Neural progenitor cell (in vitro differentiated cells): ENCODE results near the gene EPHA10. TPM values are rescaled to one million over a fixed set of nuclear protein-coding genes. Genes with fewer than 3 reads are reported as not detected.

Experiments used
- DNase-seq: peaks from one replicate; pipeline ENCODE4 v3.0.0-alpha.2; 2016; ENCODE audit warnings: low spot score
- H2AFZ ChIP-seq: fragments of 200-600 bp; sonication (generic); replicated peaks from 2 replicates; pipeline ENCODE4 v1.6.1; 2016; ENCODE audit warnings: antibody characterized with exemption
- H3F3A ChIP-seq: fragments of 200-600 bp; sonication (generic); 2 replicates; pipeline ENCODE4 v1.6.1; 2016; ENCODE audit warnings: antibody characterized with exemption, low read depth
- H3K27ac ChIP-seq: fragments of 200-600 bp; sonication (generic); 2 replicates; pipeline ENCODE4 v1.5.1; 2016; ENCODE audit warnings: mild to moderate bottlenecking
- H3K27me3 ChIP-seq: fragments of 200-600 bp; sonication (generic); 2 replicates; pipeline ENCODE4 v1.6.1; 2016; ENCODE audit warnings: mild to moderate bottlenecking, moderate library complexity
- H3K36me3 ChIP-seq: fragments of 200-600 bp; sonication (generic); 2 replicates; pipeline ENCODE4 v1.5.1; 2016
- H3K4me1 ChIP-seq: fragments of 200-600 bp; sonication (generic); 2 replicates; pipeline ENCODE4 v1.6.1; 2016; ENCODE audit warnings: mixed run types
- H3K4me2 ChIP-seq: fragments of 200-600 bp; sonication (generic); 2 replicates; pipeline ENCODE4 v1.6.1; 2016
- H3K4me3 ChIP-seq: fragments of 200-600 bp; sonication (generic); 2 replicates; pipeline ENCODE4 v1.5.1; 2016
- H3K79me2 ChIP-seq: fragments of 200-600 bp; sonication (generic); 2 replicates; pipeline ENCODE4 v1.6.1; 2016; ENCODE audit warnings: low read depth
- H3K9ac ChIP-seq: fragments of 200-600 bp; sonication (generic); 2 replicates; pipeline ENCODE4 v1.6.1; 2016
- H3K9me3 ChIP-seq: fragments of 200-600 bp; sonication (generic); 2 replicates; pipeline ENCODE4 v1.5.1; 2016; ENCODE audit warnings: low read depth
- H4K20me1 ChIP-seq: fragments of 200-600 bp; sonication (generic); 2 replicates; pipeline ENCODE4 v1.6.1; 2016; ENCODE audit warnings: low read depth
- H3K27ac Mint-ChIP-seq: 3 replicates; pipeline ENCODE4 v1.8.0; 2021; ENCODE audit warnings: mixed read lengths
- H3K27me3 Mint-ChIP-seq: 2 replicates; pipeline ENCODE4 v1.8.0; 2022; ENCODE audit warnings: low read depth, mild to moderate bottlenecking, inconsistent platforms, moderate library complexity, mixed read lengths; ENCODE audit not compliant: insufficient read depth
- H3K36me3 Mint-ChIP-seq: 3 replicates; pipeline ENCODE4 v1.8.0; 2021; ENCODE audit warnings: mixed read lengths
- H3K4me1 Mint-ChIP-seq: 3 replicates; pipeline ENCODE4 v1.8.0; 2021; ENCODE audit warnings: mixed read lengths
- H3K4me3 Mint-ChIP-seq: 3 replicates; pipeline ENCODE4 v1.8.0; 2021; ENCODE audit warnings: mild to moderate bottlenecking, moderate library complexity, mixed read lengths
- H3K9me3 Mint-ChIP-seq: 3 replicates; pipeline ENCODE4 v1.8.0; 2020; ENCODE audit warnings: mixed read lengths
- EZH2 ChIP-seq: fragments of 200-600 bp; sonication (generic); IDR thresholded peaks from 2 replicates; pipeline ENCODE4 v1.6.1; 2017; ENCODE audit warnings: antibody characterized with exemption, mild to moderate bottlenecking, moderate library complexity
- EZH2phosphoT487 ChIP-seq: fragments of 200-600 bp; sonication (generic); IDR thresholded peaks from 2 replicates; pipeline ENCODE4 v1.6.1; 2017; ENCODE audit warnings: antibody characterized with exemption
- total RNA-seq: library from RNA; depleted of rRNA; stranded (reverse); fragments of >200 nt; gene quantifications from 2 replicates; pipeline ENCODE4 v1.2.3, GENCODE V29; 2015; ENCODE audit warnings: low replicate concordance
- TF ChIP-seq, protein P1 (sequence below): fragments of 200-600 bp; sonication (generic); IDR thresholded peaks from 2 replicates; pipeline ENCODE4 v1.5.1; 2017; ENCODE audit warnings: antibody characterized with exemption, mild to moderate bottlenecking

EPHA10 gene
- total RNA-seq, 1 donor from 2014 or later = not detected

GRCh38 chr1:37759451-37759850, 5.5 kb downstream of the EPHA10 start:
- no peak for TF ChIP-seq EZH2
- TF ChIP-seq, protein P1, sequence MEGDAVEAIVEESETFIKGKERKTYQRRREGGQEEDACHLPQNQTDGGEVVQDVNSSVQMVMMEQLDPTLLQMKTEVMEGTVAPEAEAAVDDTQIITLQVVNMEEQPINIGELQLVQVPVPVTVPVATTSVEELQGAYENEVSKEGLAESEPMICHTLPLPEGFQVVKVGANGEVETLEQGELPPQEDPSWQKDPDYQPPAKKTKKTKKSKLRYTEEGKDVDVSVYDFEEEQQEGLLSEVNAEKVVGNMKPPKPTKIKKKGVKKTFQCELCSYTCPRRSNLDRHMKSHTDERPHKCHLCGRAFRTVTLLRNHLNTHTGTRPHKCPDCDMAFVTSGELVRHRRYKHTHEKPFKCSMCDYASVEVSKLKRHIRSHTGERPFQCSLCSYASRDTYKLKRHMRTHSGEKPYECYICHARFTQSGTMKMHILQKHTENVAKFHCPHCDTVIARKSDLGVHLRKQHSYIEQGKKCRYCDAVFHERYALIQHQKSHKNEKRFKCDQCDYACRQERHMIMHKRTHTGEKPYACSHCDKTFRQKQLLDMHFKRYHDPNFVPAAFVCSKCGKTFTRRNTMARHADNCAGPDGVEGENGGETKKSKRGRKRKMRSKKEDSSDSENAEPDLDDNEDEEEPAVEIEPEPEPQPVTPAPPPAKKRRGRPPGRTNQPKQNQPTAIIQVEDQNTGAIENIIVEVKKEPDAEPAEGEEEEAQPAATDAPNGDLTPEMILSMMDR = no peak
- no peak for TF ChIP-seq EZH2phosphoT487
- no peak overlapping the region for H3K4me3 Mint-ChIP-seq
- H3K27me3 Mint-ChIP-seq = peaks cover 49% of the 10 kb centered on the region
- Histone ChIP-seq H3K27me3 (peaks cover 100% of the 10 kb centered on the region), H3K36me3 (no peaks in the 10 kb centered on the region), H3K9ac (no peak overlapping the region), H4K20me1 (peaks cover 32% of the 10 kb centered on the region), H3K4me1 (peaks cover under 1% of the 10 kb centered on the region), H2AFZ (no peak overlapping the region), H3K4me2 (no peak overlapping the region), H3F3A (peaks cover under 1% of the 10 kb centered on the region), H3K9me3 (no peaks in the 10 kb centered on the region), H3K4me3 (no peak overlapping the region), H3K27ac (no peak overlapping the region), H3K79me2 (no peaks in the 10 kb centered on the region)
- H3K9me3 Mint-ChIP-seq = peaks cover 3% of the 10 kb centered on the region
- no peak for DNase-seq
- no peak overlapping the region for H3K27ac Mint-ChIP-seq
- H3K4me1 Mint-ChIP-seq = peaks cover 3% of the 10 kb centered on the region
- no peaks in the 10 kb centered on the region for H3K36me3 Mint-ChIP-seq

- Histone ChIP-seq H4K20me1 (peaks cover 14% of the 10 kb centered on the region), H3K9ac (no peak overlapping the region), H3K4me1 (no peaks in the 10 kb centered on the region), H3F3A (peaks cover 3% of the 10 kb centered on the region), H3K9me3 (no peaks in the 10 kb centered on the region), H3K27ac (no peak overlapping the region), H3K27me3 (peaks cover 100% of the 10 kb centered on the region), H3K4me3 (no peak overlapping the region), H3K4me2 (no peak overlapping the region), H2AFZ (no peak overlapping the region), H3K79me2 (no peaks in the 10 kb centered on the region), H3K36me3 (no peaks in the 10 kb centered on the region)
- no peak for TF ChIP-seq EZH2
- peaks cover 1% of the 10 kb centered on the region for H3K36me3 Mint-ChIP-seq
- peaks cover 5% of the 10 kb centered on the region for H3K4me1 Mint-ChIP-seq
- peaks cover 2% of the 10 kb centered on the region for H3K9me3 Mint-ChIP-seq
- no peak overlapping the region for H3K27ac Mint-ChIP-seq
- no peak for DNase-seq
- peaks cover 44% of the 10 kb centered on the region for H3K27me3 Mint-ChIP-seq
- no peak overlapping the region for H3K4me3 Mint-ChIP-seq
Observed at GRCh38 chr1:37755951-37756560, 8.9 kb downstream of the EPHA10 start.

DNA sequence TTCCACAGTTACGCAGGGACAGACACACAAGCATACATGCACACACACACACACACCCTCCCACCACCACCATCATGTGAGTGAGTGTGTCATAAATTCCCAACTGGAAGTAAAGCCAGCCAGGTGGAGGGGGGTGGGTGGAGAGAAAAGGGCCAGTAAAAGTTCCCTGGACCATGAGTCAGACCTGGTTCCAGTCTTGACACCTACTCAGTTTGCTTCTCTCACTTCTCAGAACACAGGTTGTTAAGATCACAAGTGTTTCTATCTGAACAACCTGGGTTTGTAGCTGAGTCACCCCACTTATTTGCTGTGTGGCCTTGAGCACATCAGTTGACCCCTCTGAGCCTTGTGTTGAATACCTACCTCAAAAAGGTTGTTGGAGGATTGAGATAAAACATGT, 9.6 kb downstream of the EPHA10 start:
- no peaks in the 10 kb centered on the region for H3K79me2 ChIP-seq
- H3K4me1 Mint-ChIP-seq = peaks cover 5% of the 10 kb centered on the region
- H3K27ac ChIP-seq = no peak overlapping the region
- peaks cover 1% of the 10 kb centered on the region for H3K36me3 Mint-ChIP-seq
- no peak overlapping the region for H3K27ac Mint-ChIP-seq
- no peak overlapping the region for H2AFZ ChIP-seq
- no peaks in the 10 kb centered on the region for H3K9me3 ChIP-seq
- H3K4me1 ChIP-seq = no peaks in the 10 kb centered on the region
- H3F3A ChIP-seq = peaks cover 3% of the 10 kb centered on the region
- no peaks in the 10 kb centered on the region for H3K36me3 ChIP-seq
- H3K9ac ChIP-seq = no peak overlapping the region
- H3K4me3 Mint-ChIP-seq = no peak overlapping the region
- no peak for TF ChIP-seq EZH2
- TF ChIP-seq, protein P1 = no peak
- no peak for TF ChIP-seq EZH2phosphoT487
- peaks cover 100% of the 10 kb centered on the region for H3K27me3 ChIP-seq
- DNase-seq = no peak
- no peak overlapping the region for H3K4me2 ChIP-seq
- peaks cover 2% of the 10 kb centered on the region for H3K9me3 Mint-ChIP-seq
- H4K20me1 ChIP-seq = peaks cover 14% of the 10 kb centered on the region
- H3K27me3 Mint-ChIP-seq = peaks cover 47% of the 10 kb centered on the region
- H3K4me3 ChIP-seq = no peak overlapping the region

DNA sequence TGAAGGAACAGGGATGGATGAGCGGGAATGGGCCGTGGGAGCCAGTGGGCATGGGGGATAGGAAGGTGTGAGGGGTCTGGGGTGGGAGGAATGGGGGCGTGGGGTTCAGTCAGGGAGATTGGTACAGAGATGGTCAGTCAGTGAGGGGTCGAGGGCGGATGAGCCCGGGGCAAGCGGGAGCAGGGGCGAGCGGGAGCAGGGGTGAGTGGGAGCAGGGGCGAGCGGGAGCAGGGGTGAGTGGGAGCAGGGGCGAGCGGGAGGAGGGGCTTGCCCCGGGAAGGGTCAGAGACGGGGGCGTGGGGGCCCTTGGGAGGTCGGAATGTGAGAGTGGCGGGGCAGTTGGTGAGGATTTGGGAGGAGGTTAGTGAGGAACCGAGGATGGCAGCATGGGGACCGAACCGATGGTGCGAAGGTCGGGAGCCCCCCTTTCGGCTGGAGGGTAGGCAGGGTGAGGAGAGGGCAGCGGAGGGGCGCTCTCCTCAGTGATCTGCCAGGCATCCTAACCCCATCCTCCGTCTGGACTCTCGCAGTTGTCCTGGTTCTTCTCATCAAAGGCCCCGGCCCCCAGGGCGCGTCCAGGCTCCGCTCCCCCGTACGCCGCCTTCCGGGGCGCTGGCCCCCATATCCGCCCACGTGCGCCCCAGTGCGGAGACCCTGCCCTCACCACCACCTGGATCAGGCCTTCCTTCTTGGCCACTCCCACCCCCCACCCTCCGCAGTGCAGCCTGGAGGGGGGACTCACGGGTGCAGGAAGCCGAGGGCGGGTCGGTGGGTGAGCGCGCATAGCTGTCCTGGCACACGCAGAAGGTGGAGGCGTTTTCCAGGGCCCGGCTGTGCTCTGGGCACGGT, 11.2 kb downstream of the EPHA10 start:
- Histone ChIP-seq H4K20me1 (peaks cover 14% of the 10 kb centered on the region), H3K27me3 (peaks cover 100% of the 10 kb centered on the region), H3K9me3 (no peaks in the 10 kb centered on the region), H3K4me2 (peak overlapping the region; percentile 75), H3K9ac (no peak overlapping the region), H3F3A (peaks cover 3% of the 10 kb centered on the region), H3K27ac (no peak overlapping the region), H3K79me2 (no peaks in the 10 kb centered on the region), H2AFZ (no peak overlapping the region), H3K4me1 (no peaks in the 10 kb centered on the region), H3K4me3 (peak overlapping the region; percentile 43), H3K36me3 (no peaks in the 10 kb centered on the region)
- H3K4me3 Mint-ChIP-seq = peak overlapping the region; percentile 82
- no peak for DNase-seq
- peaks cover 2% of the 10 kb centered on the region for H3K9me3 Mint-ChIP-seq
- TF ChIP-seq EZH2 (peak; percentile 58), EZH2phosphoT487 (peak; percentile 68)
- TF ChIP-seq, protein P1 = no peak
- no peak overlapping the region for H3K27ac Mint-ChIP-seq
- peaks cover 1% of the 10 kb centered on the region for H3K36me3 Mint-ChIP-seq
- peaks cover 56% of the 10 kb centered on the region for H3K27me3 Mint-ChIP-seq
- H3K4me1 Mint-ChIP-seq = peaks cover 5% of the 10 kb centered on the region
